Natural killer cell treated with Interleukin-12 subunit alpha and Interleukin-12 subunit beta and Interleukin-15 and Interleukin-18, amount 100 ng/mL, for 72 hours (primary cell): Measurements from ENCODE around the gene NSMCE1. TPM values are rescaled to one million over a fixed set of nuclear protein-coding genes. Genes with fewer than 3 reads are reported as not detected.

Source experiments
- ATAC-seq, 2 donors: fragments of 150-1000 bp; cut with Tn5 transposase in 1 of 2; sonication (Bioruptor Pico), chemical (Tn5 transposase) in 1 of 2; 2 replicates each; pipeline ENCODE4 v1.10.0; 2021
- DNase-seq: peaks from one replicate; pipeline ENCODE4 v3.0.0; 2022; ENCODE audit warnings: low spot score
- H3K27ac Mint-ChIP-seq, 2 donors: 1 replicate in 1 of 2; 2 replicates in 1 of 2; pipeline ENCODE4 v1.8.0; 2022; ENCODE audit warnings: mixed read lengths in 2 of 2, mild to moderate bottlenecking in 1 of 2, moderate library complexity in 1 of 2
- H3K27me3 Mint-ChIP-seq, 2 donors: 1 replicate in 1 of 2; 2 replicates in 1 of 2; pipeline ENCODE4 v1.8.0; 2022; ENCODE audit warnings: mixed read lengths in 2 of 2
- H3K36me3 Mint-ChIP-seq: one replicate; pipeline ENCODE4 v1.8.0; 2022; ENCODE audit warnings: mixed read lengths
- H3K4me1 Mint-ChIP-seq, 2 donors: 1 replicate in 1 of 2; 2 replicates in 1 of 2; pipeline ENCODE4 v1.8.0; 2022; ENCODE audit warnings: low read depth in 2 of 2, mixed read lengths in 2 of 2, mild to moderate bottlenecking in 1 of 2
- H3K4me3 Mint-ChIP-seq: one replicate; pipeline ENCODE4 v1.8.0; 2022; ENCODE audit warnings: mixed read lengths
- H3K9me3 Mint-ChIP-seq: 2 replicates; pipeline ENCODE4 v1.8.0; 2022; ENCODE audit warnings: mixed read lengths
- total RNA-seq, 2 donors: library from RNA; stranded (reverse); gene quantifications; one replicate each; pipeline ENCODE4 v1.2.3, GENCODE V29; 2022

Gene NSMCE1
- total RNA-seq, 2 donors from 2014 or later, result 37.7 to 50.4 TPM

- Mint-ChIP-seq H3K4me1 (peaks cover 52 to 55% of the 10 kb centered on the region in 2 donors), H3K27me3 (no peaks in the 10 kb centered on the region), H3K36me3 (no peaks in the 10 kb centered on the region), H3K4me3 (no peak overlapping the region), H3K9me3 (no peaks in the 10 kb centered on the region), H3K27ac (peak overlapping the region; percentile 55 to 78)
- ATAC-seq (no peak), DNase-seq (no peak)
These were observed 35.5 kb downstream of the NSMCE1 start for GRCh38 chr16:27232901-27233625.

- ATAC-seq (no peak), DNase-seq (no peak)
- no peaks in the 10 kb centered on the region for H3K9me3 Mint-ChIP-seq
- no peaks in the 10 kb centered on the region for H3K27me3 Mint-ChIP-seq
- H3K4me3 Mint-ChIP-seq, result peak overlapping the region; percentile 74
- peak overlapping the region; percentile 55 to 78 for H3K27ac Mint-ChIP-seq
- no peaks in the 10 kb centered on the region for H3K36me3 Mint-ChIP-seq
- H3K4me1 Mint-ChIP-seq, result peaks cover 44 to 47% of the 10 kb centered on the region in 2 donors
These were observed 36.3 kb downstream of the NSMCE1 start for GRCh38 chr16:27232061-27232900.

- H3K4me3 Mint-ChIP-seq, result peak overlapping the region; percentile 74
- ATAC-seq, result no peak
- H3K4me1 Mint-ChIP-seq, result peaks cover 38 to 47% of the 10 kb centered on the region in 2 donors
- no peak for DNase-seq
- no peaks in the 10 kb centered on the region for H3K27me3 Mint-ChIP-seq
- peak overlapping the region; percentile 55 to 78 for H3K27ac Mint-ChIP-seq
- H3K9me3 Mint-ChIP-seq, result no peaks in the 10 kb centered on the region
- H3K36me3 Mint-ChIP-seq, result no peaks in the 10 kb centered on the region
These were observed 36.9 kb downstream of the NSMCE1 start for GRCh38 chr16:27231692-27232060.

GRCh38 chr16:27230562-27231001 is 38.0 kb downstream of the NSMCE1 start:
- peak overlapping the region in 1 of 2 donors; percentile 64 for H3K27ac Mint-ChIP-seq
- ATAC-seq, result peak; percentile 32 to 38
- no peaks in the 10 kb centered on the region for H3K36me3 Mint-ChIP-seq

GRCh38 chr16:27229891-27230470 is 38.6 kb downstream of the NSMCE1 start:
- H3K4me3 Mint-ChIP-seq, result no peak overlapping the region
- ATAC-seq (no peak), DNase-seq (no peak)
- H3K27ac Mint-ChIP-seq, result peak overlapping the region in 1 of 2 donors; percentile 64
- no peaks in the 10 kb centered on the region for H3K36me3 Mint-ChIP-seq
- no peaks in the 10 kb centered on the region for H3K27me3 Mint-ChIP-seq
- H3K4me1 Mint-ChIP-seq, result peaks cover 36 to 42% of the 10 kb centered on the region in 2 donors
- no peaks in the 10 kb centered on the region for H3K9me3 Mint-ChIP-seq

More at GRCh38 chr16:27230562-27231001, 38.0 kb downstream of the NSMCE1 start:
- no peaks in the 10 kb centered on the region for H3K9me3 Mint-ChIP-seq
- peak overlapping the region; percentile 50 for H3K4me3 Mint-ChIP-seq
- peaks cover 41 to 48% of the 10 kb centered on the region in 2 donors for H3K4me1 Mint-ChIP-seq
- H3K27me3 Mint-ChIP-seq, result no peaks in the 10 kb centered on the region
- DNase-seq, result no peak

- Mint-ChIP-seq H3K4me3 (no peak overlapping the region), H3K36me3 (no peaks in the 10 kb centered on the region), H3K9me3 (no peaks in the 10 kb centered on the region), H3K27me3 (no peaks in the 10 kb centered on the region), H3K27ac (no peak overlapping the region), H3K4me1 (peaks cover 32 to 39% of the 10 kb centered on the region in 2 donors)
- no peak for ATAC-seq
- DNase-seq, result no peak
These were observed 39.7 kb downstream of the NSMCE1 start for GRCh38 chr16:27228621-27229501.

GRCh38 chr16:27228045-27228444 is 40.5 kb downstream of the NSMCE1 start:
- H3K27me3 Mint-ChIP-seq, result no peaks in the 10 kb centered on the region
- no peaks in the 10 kb centered on the region for H3K9me3 Mint-ChIP-seq
- H3K36me3 Mint-ChIP-seq, result no peaks in the 10 kb centered on the region
- no peak overlapping the region for H3K27ac Mint-ChIP-seq
- H3K4me1 Mint-ChIP-seq, result peaks cover 32 to 40% of the 10 kb centered on the region in 2 donors
- DNase-seq, result no peak
- H3K4me3 Mint-ChIP-seq, result no peak overlapping the region
- no peak for ATAC-seq

- H3K27me3 Mint-ChIP-seq, result no peaks in the 10 kb centered on the region
- H3K9me3 Mint-ChIP-seq, result no peaks in the 10 kb centered on the region
- no peak overlapping the region for H3K27ac Mint-ChIP-seq
- H3K4me3 Mint-ChIP-seq, result no peak overlapping the region
- H3K36me3 Mint-ChIP-seq, result no peaks in the 10 kb centered on the region
- no peak for DNase-seq
- H3K4me1 Mint-ChIP-seq, result peaks cover 25 to 36% of the 10 kb centered on the region in 2 donors
- ATAC-seq, result no peak
These were observed 41.4 kb downstream of the NSMCE1 start for GRCh38 chr16:27226976-27227705.

GRCh38 chr16:27226476-27226875 is 42.1 kb downstream of the NSMCE1 start:
- Mint-ChIP-seq H3K27ac (no peak overlapping the region), H3K9me3 (no peaks in the 10 kb centered on the region), H3K4me1 (peaks cover 19 to 30% of the 10 kb centered on the region in 2 donors), H3K27me3 (no peaks in the 10 kb centered on the region), H3K4me3 (no peak overlapping the region), H3K36me3 (no peaks in the 10 kb centered on the region)
- DNase-seq (peak; percentile 54), ATAC-seq (no peak)

GRCh38 chr16:27225536-27226360 is 42.8 kb downstream of the NSMCE1 start:
- DNase-seq, result no peak
- ATAC-seq, result no peak
- peaks cover 14 to 25% of the 10 kb centered on the region in 2 donors for H3K4me1 Mint-ChIP-seq
- H3K9me3 Mint-ChIP-seq, result no peaks in the 10 kb centered on the region
- no peak overlapping the region for H3K4me3 Mint-ChIP-seq
- H3K36me3 Mint-ChIP-seq, result no peaks in the 10 kb centered on the region
- H3K27me3 Mint-ChIP-seq, result no peaks in the 10 kb centered on the region
- no peak overlapping the region for H3K27ac Mint-ChIP-seq

GRCh38 chr16:27224741-27225300 is 43.8 kb downstream of the NSMCE1 start:
- Mint-ChIP-seq H3K36me3 (no peaks in the 10 kb centered on the region), H3K27ac (no peak overlapping the region), H3K27me3 (no peaks in the 10 kb centered on the region), H3K9me3 (no peaks in the 10 kb centered on the region), H3K4me1 (peaks cover 10 to 20% of the 10 kb centered on the region in 2 donors), H3K4me3 (no peak overlapping the region)
- ATAC-seq (no peak), DNase-seq (no peak)

GRCh38 chr16:27224271-27224737 is 44.3 kb downstream of the NSMCE1 start:
- Mint-ChIP-seq H3K36me3 (no peaks in the 10 kb centered on the region), H3K4me1 (peaks cover 10 to 20% of the 10 kb centered on the region in 2 donors), H3K27me3 (no peaks in the 10 kb centered on the region), H3K4me3 (no peak overlapping the region), H3K9me3 (no peaks in the 10 kb centered on the region), H3K27ac (no peak overlapping the region)
- ATAC-seq, result no peak
- DNase-seq, result no peak
